Limb (tissue), 2 donors: ENCODE data around the gene AKR1B15.
"Not testable (repeated sequence)": the region's sequence is repeated elsewhere in the genome, so short reads cannot be mapped to it uniquely, and the experiment has no call there.

Experiments used
- DNase-seq, 2 donors: peaks; one replicate each; pipeline ENCODE4 v3.0.0-alpha.2; 2016; ENCODE audit errors: extremely low spot score in 2 of 2

AKR1B15 gene

GRCh38 chr7:134561616-134562015 lies 12.7 kb downstream of the AKR1B15 start:
- DNase-seq = not testable (repeated sequence)

- no peak for DNase-seq
Observed at GRCh38 chr7:134562136-134562535, 13.2 kb downstream of the AKR1B15 start.

GRCh38 chr7:134563398-134563749 lies 14.5 kb downstream of the AKR1B15 start:
- DNase-seq = not testable (repeated sequence)

- peak in 1 of 2 donors; percentile 8 for DNase-seq
Observed at GRCh38 chr7:134565643-134566136, 16.8 kb downstream of the AKR1B15 start.

GRCh38 chr7:134567368-134567767 lies 18.5 kb downstream of the AKR1B15 start:
- no peak for DNase-seq

- DNase-seq = not testable (repeated sequence)
Observed at GRCh38 chr7:134569962-134570361, 21.1 kb downstream of the AKR1B15 start.

GRCh38 chr7:134571101-134571500 lies 22.2 kb downstream of the AKR1B15 start:
- DNase-seq = no peak

- no peak for DNase-seq
Observed at GRCh38 chr7:134571746-134572461, 23.0 kb downstream of the AKR1B15 start.

GRCh38 chr7:134574322-134574721 lies 25.4 kb downstream of the AKR1B15 start:
- DNase-seq = no peak

GRCh38 chr7:134584290-134584689 lies 35.4 kb downstream of the AKR1B15 start:
- no peak for DNase-seq

- no peak for DNase-seq
Observed at GRCh38 chr7:134585897-134586296, 37.0 kb downstream of the AKR1B15 start.

- no peak for DNase-seq
Observed at GRCh38 chr7:134587750-134588149, 38.8 kb downstream of the AKR1B15 start.

- no peak for DNase-seq
Observed at GRCh38 chr7:134589491-134589941, 40.6 kb downstream of the AKR1B15 start.

- DNase-seq = no peak
Observed at GRCh38 chr7:134593530-134594392, 44.9 kb downstream of the AKR1B15 start.

GRCh38 chr7:134594877-134595276 lies 46.0 kb downstream of the AKR1B15 start:
- DNase-seq = no peak

GRCh38 chr7:134599371-134599770 lies 50.5 kb downstream of the AKR1B15 start:
- peak in 1 of 2 donors; percentile 38 for DNase-seq

GRCh38 chr7:134601459-134601858 lies 52.5 kb downstream of the AKR1B15 start:
- DNase-seq = no peak

GRCh38 chr7:134602881-134603451 lies 54.1 kb downstream of the AKR1B15 start:
- no peak for DNase-seq

GRCh38 chr7:134605978-134606923 lies 57.3 kb downstream of the AKR1B15 start:
- peak; percentile 68 to 81 for DNase-seq

- DNase-seq = no peak
Observed at GRCh38 chr7:134611611-134612151, 62.8 kb downstream of the AKR1B15 start.

- DNase-seq = no peak
Observed at GRCh38 chr7:134612197-134612596, 63.3 kb downstream of the AKR1B15 start.
